ENCODE results near the gene GABARAPL1. TPM values are rescaled to one million over a fixed set of nuclear protein-coding genes. Genes with fewer than 3 reads are reported as not detected.
"Not testable (repeated sequence)": the region's sequence is repeated elsewhere in the genome, so short reads cannot be mapped to it uniquely, and the experiment has no call there.

The GABARAPL1 gene
- total RNA-seq, 1 donor from 2014 or later: 280 TPM

- intact Hi-C loops (cut with DNase I): no loop called here
- no peak for DNase-seq (ENCODE audit: low spot score)
These were observed 18.5 kb upstream of the GABARAPL1 start for GRCh38 chr12:10194160-10194670.

- intact Hi-C loops (cut with DNase I): no loop called here
- no peak for DNase-seq (ENCODE audit: low spot score)
These were observed 16.5 kb upstream of the GABARAPL1 start for GRCh38 chr12:10196210-10196609.

GRCh38 chr12:10197879-10198278 lies 14.8 kb upstream of the GABARAPL1 start:
- DNase-seq (ENCODE audit: low spot score): no peak
- intact Hi-C loops (cut with DNase I): no loop called here

GRCh38 chr12:10204495-10204894 lies 8.2 kb upstream of the GABARAPL1 start:
- DNase-seq (ENCODE audit: low spot score); intact Hi-C loops (cut with DNase I): not testable (repeated sequence)

- intact Hi-C loops (cut with DNase I): no loop called here
- DNase-seq (ENCODE audit: low spot score): no peak
These were observed 7.4 kb upstream of the GABARAPL1 start for GRCh38 chr12:10205220-10205807.

GRCh38 chr12:10207136-10207535 lies 5.5 kb upstream of the GABARAPL1 start:
- intact Hi-C loops (cut with DNase I): no loop called here
- DNase-seq (ENCODE audit: low spot score): no peak

- DNase-seq (ENCODE audit: low spot score): no peak
- intact Hi-C loops (cut with DNase I): loop anchor here (10.0 kb wide), 1 partner anchor 155 kb away; no protein-coding TSS in a partner anchor
These were observed 2.5 kb upstream of the GABARAPL1 start for GRCh38 chr12:10210225-10210624.

- intact Hi-C loops (cut with DNase I): loop anchor here (10.0 kb wide), 1 partner anchor 153 kb away; no protein-coding TSS in a partner anchor
- no peak for DNase-seq (ENCODE audit: low spot score)
These were observed 1.4 kb upstream of the GABARAPL1 start for GRCh38 chr12:10211101-10211939.

GRCh38 chr12:10211940-10212738 lies 538 bp upstream of the GABARAPL1 start:
- peak; percentile 99 for DNase-seq (ENCODE audit: low spot score)
- intact Hi-C loops (cut with DNase I): loop anchor here (1.0 to 10.0 kb wide), 3 partner anchors 59 to 511 kb away; partner anchors contain the start of gene YBX3

GRCh38 chr12:10213168-10214135 lies 775 bp downstream of the GABARAPL1 start:
- intact Hi-C loops (cut with DNase I): loop anchor here (2.0 to 10.0 kb wide), 2 partner anchors 151 to 509 kb away; partner anchors contain the start of gene YBX3
- peak; percentile 87 for DNase-seq (ENCODE audit: low spot score)

GRCh38 chr12:10214136-10214894 lies 1.6 kb downstream of the GABARAPL1 start:
- intact Hi-C loops (cut with DNase I): loop anchor here (10.0 kb wide), 1 partner anchor 150 kb away; no protein-coding TSS in a partner anchor
- DNase-seq (ENCODE audit: low spot score): no peak

- intact Hi-C loops (cut with DNase I): loop anchor here (10.0 kb wide), 1 partner anchor 150 kb away; no protein-coding TSS in a partner anchor
- no peak for DNase-seq (ENCODE audit: low spot score)
These were observed 2.2 kb downstream of the GABARAPL1 start for GRCh38 chr12:10214895-10215267.

GRCh38 chr12:10215436-10215835 lies 2.8 kb downstream of the GABARAPL1 start:
- intact Hi-C loops (cut with DNase I): loop anchor here (10.0 kb wide), 1 partner anchor 149 kb away; no protein-coding TSS in a partner anchor
- no peak for DNase-seq (ENCODE audit: low spot score)

GRCh38 chr12:10215946-10216345 lies 3.3 kb downstream of the GABARAPL1 start:
- intact Hi-C loops (cut with DNase I): loop anchor here (10.0 kb wide), 1 partner anchor 149 kb away; no protein-coding TSS in a partner anchor
- DNase-seq (ENCODE audit: low spot score): not testable (repeated sequence)

GRCh38 chr12:10218021-10218420 lies 5.3 kb downstream of the GABARAPL1 start:
- intact Hi-C loops (cut with DNase I): loop anchor here (10.0 kb wide), 1 partner anchor 147 kb away; no protein-coding TSS in a partner anchor
- DNase-seq (ENCODE audit: low spot score): no peak

GRCh38 chr12:10220398-10221077 lies 7.9 kb downstream of the GABARAPL1 start:
- DNase-seq (ENCODE audit: low spot score): peak; percentile 86
- intact Hi-C loops (cut with DNase I): no loop called here

GRCh38 chr12:10221846-10222245 lies 9.2 kb downstream of the GABARAPL1 start:
- DNase-seq (ENCODE audit: low spot score): no peak
- intact Hi-C loops (cut with DNase I): no loop called here
